GM18861 (cell line): ENCODE results near the gene PRLR.
"Not testable (repeated sequence)": the region's sequence is repeated elsewhere in the genome, so short reads cannot be mapped to it uniquely, and the experiment has no call there.

Source experiments
- ATAC-seq: cut with Tn5 transposase; IDR thresholded peaks from one replicate; pipeline ENCODE4 v1.9.1; 2021; ENCODE audit not compliant: unreplicated experiment

PRLR gene

DNA sequence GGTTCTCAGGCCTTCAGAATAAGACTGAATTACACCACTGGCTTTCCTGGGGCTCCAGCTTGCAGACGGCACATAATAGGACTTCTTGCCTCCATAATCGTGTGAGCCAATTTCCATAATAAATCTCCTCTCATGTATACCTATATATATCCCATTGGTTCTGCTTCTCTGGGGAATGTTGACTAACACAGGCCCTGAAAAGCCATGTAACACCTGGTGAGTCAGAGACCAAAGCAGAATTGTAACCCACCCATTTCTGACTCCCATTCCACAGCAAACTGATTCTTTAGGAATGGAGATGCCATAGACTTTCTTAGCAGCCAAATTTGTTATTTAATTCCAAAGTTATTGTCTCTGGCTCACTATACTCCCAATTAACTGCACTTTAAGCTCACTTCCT, 97.1 kb downstream of the PRLR start:
- no peak for ATAC-seq

DNA sequence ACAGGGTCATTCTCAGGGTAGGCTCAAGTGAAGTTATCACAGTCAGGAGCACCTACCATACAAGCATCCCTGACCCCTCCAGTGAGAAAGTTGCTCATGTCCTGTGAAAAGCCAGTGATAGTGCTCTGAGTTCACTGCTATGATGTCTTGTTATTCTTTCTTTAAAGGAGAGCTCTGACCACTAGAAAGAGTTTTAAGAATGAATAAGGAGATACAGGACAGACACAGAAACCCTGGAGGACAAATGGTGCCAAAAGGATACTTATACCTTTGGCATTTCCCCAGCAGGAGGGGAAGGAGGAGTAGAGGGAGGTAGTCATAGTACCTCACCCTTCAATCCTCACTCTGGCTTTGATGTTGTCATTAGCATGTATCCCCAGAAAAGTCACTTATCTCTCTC, 98.6 kb downstream of the PRLR start:
- ATAC-seq: no peak

DNA sequence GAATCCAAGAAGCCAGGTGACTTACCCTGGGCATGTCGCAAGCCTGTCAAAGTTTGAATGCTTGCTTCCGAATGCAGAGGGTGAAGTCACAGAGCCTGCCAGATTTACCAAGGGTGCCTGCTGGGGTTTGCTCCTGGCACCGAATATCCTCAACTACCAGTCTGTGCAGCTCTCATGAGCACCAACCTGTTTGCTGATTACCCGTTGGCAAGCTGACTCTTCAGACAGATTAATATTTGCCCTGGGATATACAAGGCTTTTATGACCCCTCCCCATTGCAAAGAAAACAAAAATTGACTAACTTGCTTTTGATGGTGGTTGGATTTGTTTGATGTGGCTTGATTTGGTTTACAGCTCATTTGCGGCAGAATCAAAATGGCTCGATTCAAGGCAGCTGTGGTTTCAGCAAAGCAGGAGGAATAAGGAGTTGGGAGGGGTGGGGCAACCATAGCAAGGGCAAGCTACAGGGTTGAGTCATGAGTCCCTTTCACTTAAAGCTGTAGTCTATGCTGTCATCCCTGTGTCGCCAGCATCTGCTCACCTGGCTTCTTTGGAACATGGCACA, 100.3 kb downstream of the PRLR start:
- no peak for ATAC-seq

DNA sequence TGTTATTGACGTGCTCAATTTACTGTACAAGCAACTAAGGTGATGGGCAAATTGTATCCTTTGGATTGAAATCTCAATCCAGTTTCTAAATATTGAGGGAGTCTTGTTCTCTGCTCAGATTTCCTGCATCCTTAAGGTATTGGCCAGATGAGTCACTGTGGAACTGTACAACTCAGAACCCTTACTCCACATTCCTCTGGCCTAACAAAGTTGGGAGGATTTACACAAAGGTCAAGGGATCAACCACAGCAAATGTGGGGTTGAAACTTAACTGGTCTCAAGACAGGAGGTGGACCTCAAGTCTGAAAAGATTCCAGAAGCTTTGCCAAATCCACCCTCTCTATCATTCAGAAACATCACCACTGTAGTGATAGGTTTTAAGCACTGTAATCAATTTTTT, 101.0 kb downstream of the PRLR start:
- ATAC-seq: no peak

DNA sequence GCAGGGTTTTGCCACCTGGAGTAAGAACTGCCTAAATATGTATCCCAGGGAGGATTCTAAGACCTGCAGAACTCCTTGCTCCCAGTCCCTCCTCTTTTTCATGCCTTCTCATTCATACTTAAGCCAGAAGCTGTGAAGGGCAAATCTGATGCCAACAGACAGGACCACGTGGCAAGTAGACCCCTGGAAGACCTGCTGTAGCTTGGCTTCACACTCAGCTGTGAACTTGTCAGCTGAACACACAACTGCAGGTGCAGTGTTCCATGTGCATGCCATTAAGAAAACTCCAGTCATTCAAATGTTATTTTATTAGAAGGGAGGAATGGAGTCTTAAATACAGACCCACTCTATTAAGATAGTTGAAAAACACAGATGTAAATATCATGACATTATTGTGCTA, 103.3 kb downstream of the PRLR start:
- ATAC-seq: no peak

DNA sequence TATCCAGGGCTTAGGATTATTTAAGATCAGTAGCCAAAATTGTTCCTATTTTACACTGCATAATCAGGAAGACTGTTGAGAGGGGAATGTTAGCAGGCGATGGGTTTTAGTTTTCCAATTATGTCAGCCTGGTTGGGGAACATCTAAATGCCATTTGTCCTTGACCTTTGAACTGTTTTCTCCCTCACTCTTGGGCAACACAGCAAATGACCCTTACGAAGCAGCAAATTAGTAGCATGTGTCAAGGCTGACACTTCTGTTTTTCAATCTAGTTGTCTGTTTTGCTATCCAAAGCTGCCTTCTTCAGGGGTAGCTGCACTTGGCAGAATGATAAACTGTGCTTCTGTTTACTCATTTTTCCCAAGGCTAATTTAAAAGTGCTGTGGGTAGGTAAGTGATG, 104.5 kb downstream of the PRLR start:
- ATAC-seq: no peak

DNA sequence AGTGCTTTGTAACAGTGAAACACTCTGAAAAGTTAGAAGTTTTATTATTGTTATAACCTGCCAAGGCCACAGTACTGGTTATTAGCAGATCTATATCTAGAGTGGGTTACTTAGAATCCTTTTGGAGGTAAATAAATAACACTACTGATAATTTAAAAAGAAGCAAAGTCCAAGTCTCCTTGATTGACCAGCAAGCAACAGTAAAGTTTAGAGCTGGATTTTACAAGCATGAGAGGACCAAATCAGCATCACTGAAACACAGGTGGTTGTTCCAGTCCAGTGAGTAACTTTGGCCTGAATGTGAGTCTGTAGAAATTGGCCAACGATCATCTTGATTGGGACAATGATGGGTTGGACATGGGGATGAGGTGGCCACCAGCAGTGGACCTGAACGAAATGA, 105.4 kb downstream of the PRLR start:
- ATAC-seq: no peak

DNA sequence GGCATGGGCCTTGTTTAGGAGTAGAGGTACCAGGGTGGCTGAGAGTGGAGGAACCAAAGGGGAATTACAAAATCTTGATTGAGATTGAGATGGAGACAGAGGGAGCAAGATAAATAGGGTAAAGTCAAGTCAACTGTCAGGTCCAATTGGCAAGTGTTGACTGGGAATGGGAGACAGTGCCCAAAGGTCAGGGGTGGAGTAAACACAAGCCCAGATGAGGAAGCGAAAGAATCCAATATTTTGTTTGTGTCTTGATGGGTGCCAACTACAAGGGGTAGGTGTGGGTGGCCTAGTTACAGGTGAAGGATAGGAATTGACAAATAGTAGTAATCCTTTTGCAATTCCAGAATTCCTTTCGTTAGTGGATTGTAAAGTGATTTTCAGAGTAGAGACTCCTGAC, 107.5 kb downstream of the PRLR start:
- ATAC-seq: no peak

DNA sequence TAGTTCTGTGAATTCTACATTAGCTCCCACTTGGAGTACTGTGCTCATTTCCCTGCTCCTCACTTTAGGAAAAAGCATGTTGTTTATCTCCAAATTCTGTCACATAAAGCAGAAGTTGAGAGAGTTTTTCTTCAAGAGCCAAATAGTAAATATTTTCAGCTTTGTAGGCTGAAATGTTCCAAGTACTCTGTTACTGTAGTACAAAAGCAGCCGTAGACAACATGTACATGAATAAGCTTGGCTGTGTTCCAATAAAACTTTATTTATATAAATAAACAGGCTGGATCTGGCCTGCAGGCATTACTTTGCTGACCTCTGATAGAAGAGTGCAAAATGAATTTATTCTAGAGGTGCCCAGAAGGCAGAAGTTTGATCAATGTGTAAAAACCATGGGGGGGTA, 109.6 kb downstream of the PRLR start:
- no peak for ATAC-seq

DNA sequence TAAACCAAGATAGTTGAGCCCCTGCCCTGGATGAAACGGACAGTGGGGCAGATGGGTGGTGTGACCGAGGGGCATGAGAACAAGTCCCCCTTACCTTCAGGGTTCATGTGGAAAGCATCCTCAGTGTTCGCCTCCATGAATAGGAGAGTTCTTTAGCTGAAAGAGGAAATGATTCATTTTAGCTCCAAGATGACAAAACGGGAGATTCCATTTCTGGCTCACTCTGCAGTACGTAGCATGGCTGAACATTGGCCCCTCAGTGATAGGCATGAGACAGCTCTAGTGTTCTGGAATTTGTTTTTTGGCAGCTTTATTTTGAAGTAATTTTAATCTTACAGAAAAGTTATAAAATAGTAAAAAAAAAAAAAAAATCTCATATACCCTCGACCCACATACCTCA, 112.3 kb downstream of the PRLR start:
- ATAC-seq: no peak

DNA sequence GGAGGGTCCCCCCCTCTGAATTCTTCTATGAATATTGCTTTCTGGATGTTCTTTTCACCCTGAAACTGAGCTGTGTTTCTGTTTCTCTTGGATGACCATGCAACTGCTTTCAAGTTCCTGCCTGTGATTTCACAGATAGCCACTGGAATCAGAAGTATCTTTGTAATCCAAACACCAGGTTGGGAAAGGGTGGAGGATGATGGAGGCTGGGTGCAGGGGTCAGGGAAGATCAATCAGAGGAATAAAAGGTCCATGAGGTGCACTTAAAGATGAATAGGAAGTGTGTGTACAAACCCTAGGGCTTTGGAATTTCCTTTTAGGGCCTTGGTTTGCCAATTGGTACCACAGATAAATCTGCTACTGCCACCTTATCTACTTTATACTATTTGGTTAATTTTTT, 114.4 kb downstream of the PRLR start:
- ATAC-seq: no peak

DNA sequence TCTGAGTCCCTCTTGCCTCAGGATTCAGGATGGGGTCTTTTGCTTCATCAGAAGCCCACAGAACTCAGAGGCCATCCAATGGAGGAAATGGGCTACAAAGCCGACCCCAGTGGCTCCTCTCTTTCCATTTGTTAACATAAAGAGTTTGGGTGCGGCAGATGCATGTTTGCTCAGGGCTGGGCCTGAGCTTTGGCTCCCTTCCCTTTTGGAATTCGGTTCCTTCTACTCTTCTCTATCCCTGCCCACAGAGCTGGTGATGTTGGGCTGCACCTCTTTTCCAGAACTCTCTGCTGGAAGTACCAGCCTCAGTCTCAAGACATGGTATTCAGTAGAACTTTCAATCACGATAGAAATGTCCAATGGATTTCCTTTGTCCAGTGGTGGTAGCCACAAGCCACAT, 115.6 kb downstream of the PRLR start:
- no peak for ATAC-seq

DNA sequence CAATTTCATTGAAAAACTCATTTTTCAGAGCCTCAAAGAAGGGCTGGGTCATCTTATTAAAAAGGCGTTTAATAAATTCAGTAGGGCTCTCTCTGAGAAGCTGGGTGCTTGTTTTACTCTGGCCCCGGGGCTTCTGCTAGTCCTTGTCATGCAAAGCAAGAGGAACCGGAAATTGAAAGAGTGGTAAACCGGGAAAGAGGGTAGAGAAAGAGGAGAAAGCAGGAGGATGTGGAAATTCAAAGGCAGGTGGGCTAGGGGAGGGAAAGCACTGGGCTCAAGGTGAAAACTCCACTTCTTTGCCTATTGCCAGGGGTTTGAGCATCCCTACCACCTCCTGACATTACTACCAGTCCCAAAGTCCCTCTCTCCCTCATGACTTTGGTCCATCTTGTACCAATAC, 118.0 kb downstream of the PRLR start:
- no peak for ATAC-seq

DNA sequence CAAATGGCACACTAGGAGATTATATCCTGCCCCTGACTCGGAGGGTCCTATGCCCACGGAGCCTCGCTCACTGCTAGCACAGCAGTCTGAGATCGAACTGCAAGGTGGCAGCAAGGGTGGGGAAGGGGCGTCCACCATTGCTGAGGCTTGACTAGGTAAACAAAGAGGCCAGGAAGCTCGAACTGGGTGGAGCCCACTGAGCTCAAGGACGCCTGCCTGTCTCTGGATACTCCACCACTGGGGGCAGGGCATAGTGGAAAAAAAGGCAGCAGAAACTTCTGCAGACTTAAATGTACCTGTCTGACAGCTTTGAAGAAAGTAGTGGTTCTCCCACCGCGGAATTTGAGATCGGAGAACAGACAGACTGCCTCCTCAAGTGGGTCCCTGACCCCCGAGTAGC, 125.7 kb downstream of the PRLR start:
- ATAC-seq: not testable (repeated sequence)

DNA sequence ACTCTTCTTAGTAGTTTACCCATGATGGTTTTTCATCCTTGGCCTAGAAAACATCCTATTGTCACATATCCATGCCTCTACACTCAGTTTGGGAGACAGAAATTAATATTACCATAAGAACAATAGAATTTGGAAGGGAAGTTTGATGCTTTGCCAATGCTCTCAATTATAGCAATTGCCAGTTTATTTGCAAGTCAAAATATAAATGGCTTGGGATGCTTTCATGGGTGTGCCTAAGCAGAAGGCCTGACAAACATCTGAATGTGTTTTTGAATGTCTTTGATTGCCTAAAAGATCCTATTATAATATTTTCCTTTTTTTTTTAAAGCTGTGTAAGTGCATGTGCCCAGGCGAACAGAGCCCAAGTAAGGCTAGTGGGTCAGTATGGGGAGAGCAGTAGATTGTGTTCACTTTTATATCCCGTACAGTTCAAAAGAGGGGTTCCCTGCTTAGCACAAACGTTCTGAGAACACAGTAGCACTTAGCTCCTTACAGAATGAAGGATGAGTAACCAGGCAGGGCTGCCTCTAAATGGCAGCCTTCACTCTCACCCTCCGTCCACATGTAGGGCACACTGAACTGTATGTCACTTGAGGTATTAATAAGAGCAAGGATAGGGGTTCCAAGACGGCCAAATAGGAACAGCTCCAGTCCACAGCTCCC, 126.5 kb downstream of the PRLR start:
- no peak for ATAC-seq

DNA sequence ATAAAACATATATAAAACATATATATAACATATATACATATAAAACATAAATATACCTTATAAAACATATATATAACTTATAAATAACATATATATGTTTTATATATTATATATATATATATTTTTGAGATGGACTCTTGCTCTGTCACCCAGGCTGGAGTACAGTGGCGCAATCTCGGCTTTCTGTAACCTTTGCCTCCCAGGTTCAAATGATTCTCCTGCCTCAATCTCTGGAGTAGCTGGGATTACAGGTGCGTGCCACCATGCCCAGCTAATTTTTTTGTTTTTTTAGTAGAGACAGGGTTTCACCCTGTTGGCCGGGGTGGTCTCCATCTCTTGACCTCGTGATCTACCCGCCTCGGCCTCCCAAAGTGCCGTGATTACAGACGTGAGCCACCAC, 128.6 kb downstream of the PRLR start:
- not testable (repeated sequence) for ATAC-seq

DNA sequence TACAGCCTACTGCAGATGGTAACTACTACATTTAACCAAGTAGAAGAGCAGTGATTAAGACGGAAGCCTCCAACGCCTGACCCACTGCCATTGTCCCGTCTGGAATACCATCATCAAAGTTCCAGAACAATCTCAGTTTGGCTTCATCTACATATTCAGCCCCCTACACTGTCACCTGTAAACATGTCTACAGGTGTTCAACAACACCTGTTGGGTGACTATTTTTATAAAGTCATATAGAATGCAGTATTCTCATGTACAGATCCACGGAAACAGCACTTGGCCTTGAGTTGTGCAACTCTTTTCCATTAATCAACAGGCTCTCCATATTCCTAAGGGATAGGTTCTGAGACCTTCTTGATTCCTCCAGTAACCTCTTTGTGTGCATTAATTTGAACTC, 129.3 kb downstream of the PRLR start:
- no peak for ATAC-seq

DNA sequence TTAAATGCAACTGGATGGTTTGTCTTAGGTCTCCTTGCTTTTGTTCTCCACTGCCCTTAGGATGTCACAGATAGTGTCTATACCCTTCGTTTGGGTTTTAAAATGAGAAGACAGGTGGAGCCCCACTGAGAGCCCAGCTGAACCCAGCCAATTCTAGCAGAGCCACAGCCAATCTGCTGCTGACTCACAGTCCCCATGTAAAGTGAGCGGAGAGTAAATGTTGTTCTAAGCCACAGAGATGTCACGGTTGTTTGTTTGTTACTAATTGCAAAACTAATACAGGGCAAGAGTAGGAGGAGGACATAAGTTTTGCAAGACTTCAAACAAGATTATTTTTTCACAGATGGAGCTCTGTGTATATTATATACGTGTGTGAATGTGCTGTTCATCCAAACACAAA, 132.1 kb downstream of the PRLR start:
- ATAC-seq: no peak

DNA sequence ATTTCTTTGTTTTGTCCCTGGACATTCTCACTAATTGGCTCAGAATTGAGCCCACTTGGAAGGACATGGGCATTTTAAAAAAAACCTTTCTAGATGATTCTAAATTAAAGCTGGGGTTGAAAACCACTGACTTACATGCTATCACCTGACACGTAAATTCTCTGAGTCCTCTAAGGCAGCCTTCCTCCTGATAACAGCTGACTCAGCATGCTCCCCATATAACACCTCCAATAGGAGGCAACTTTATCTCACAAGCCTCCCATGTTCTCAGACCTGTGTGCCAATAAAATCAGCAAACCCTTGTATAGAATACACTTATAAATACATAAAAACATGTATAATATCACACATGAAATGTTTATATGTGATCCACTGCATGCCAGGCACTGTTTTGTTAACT, 133.4 kb downstream of the PRLR start:
- ATAC-seq: no peak

DNA sequence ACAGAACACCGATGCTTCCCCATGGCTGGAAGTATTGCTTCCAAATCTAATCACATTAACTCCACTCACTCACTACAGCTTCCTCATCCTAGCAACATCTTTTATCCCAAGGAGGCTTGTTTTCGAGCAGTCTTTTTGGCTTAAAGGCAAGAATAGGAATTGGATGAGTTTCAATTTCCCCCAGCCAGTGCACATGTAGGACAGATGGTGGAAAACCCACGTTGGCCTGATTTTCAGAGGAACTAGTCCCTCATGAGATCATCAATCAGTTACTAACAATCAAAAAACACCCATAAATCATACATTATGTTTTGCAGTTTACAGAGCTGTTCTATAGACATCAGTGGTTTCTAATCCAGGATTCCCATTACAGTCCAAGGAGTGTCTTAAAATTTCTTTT, 134.1 kb downstream of the PRLR start:
- no peak for ATAC-seq

DNA sequence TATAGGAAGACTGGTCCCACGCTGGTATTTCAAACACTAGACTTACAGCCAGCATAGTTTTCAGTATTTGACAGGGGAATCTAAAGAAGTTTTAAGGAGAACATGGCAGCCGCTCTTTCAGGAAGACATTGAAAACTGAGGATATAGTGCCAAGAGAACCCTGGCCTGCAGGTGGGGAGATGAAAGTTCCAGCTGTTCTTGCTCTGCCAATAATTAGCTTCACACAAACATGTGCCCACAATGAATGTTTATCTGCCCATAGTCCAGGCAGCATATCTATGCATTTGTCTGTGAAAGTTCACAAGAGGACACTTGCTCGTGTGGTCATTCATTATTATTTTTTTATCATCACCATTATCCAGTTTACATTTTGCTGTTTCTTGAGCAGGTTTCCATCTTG, 134.9 kb downstream of the PRLR start:
- ATAC-seq: no peak

DNA sequence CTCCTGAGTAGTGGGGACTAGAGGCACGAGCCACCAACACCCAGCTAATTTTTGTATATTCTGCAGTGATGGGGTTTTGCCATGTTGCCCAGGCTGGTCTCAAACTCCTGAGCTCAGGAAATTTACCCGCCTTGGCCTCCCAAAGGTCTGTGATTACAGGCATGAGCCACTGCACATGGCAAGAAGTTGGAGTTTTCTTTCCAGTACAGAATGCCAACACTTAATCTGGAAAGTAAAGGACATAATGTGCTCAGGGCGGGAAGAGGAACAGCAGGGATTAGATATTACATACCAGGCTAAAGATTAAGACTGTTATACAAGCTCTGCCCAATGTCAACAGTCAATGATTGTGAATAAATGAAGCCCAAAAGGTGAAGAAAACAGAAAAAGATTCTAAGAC, 135.3 kb downstream of the PRLR start:
- ATAC-seq: no peak

DNA sequence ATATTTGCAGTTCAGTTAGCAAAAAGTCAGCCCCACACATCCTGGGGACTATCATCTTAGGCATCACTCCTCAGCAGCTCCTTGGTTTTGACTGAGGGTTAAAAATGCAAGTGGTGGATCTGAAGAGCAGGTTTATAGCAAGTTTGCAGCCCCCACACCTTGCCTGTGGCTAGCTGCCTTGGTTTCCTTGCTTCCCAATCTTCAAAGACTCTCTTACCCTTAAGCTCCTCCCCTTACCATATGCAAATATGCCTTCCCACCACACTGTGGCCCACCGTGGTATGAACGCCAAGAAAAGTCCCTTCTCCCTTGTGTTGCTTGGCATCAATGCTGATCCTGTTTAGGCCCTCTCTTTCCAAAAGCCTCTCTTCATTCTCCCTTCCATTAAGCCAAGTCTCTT, 137.6 kb downstream of the PRLR start:
- no peak for ATAC-seq
